Activated naive CD8-positive, alpha-beta T cell treated with anti-CD3 and anti-CD28 coated beads for 36 hours (primary cell): Measurements from ENCODE around the gene AP1S1. TPM values are rescaled to one million over a fixed set of nuclear protein-coding genes. Genes with fewer than 3 reads are reported as not detected.

Source experiments
- DNase-seq: peaks from one replicate; pipeline ENCODE4 v3.0.0; 2021
- H3K27ac Mint-ChIP-seq: one replicate; pipeline ENCODE4 v1.8.0; 2022; ENCODE audit warnings: mild to moderate bottlenecking, moderate library complexity, mixed read lengths
- H3K27me3 Mint-ChIP-seq: one replicate; pipeline ENCODE4 v1.8.0; 2022; ENCODE audit warnings: mild to moderate bottlenecking, mixed read lengths
- H3K36me3 Mint-ChIP-seq: one replicate; pipeline ENCODE4 v1.8.0; 2021; ENCODE audit warnings: mild to moderate bottlenecking, mixed read lengths
- H3K4me1 Mint-ChIP-seq: one replicate; pipeline ENCODE4 v1.8.0; 2021; ENCODE audit warnings: mixed read lengths
- H3K4me3 Mint-ChIP-seq: one replicate; pipeline ENCODE4 v1.8.0; 2022; ENCODE audit warnings: mild to moderate bottlenecking, moderate library complexity, mixed read lengths
- H3K9me3 Mint-ChIP-seq: one replicate; pipeline ENCODE4 v1.8.0; 2022; ENCODE audit warnings: mixed read lengths
- total RNA-seq, 2 experiments: library from RNA; stranded (reverse); gene quantifications; one replicate each; pipeline ENCODE4 v1.2.3, GENCODE V29; 2021

Gene AP1S1
- total RNA-seq, 2 experiments from 2014 or later: 30.1 to 38.4 TPM

GRCh38 chr7:101169838-101170551, 15.7 kb downstream of the AP1S1 start:
- H3K4me3 Mint-ChIP-seq: no peak overlapping the region
- H3K4me1 Mint-ChIP-seq: peaks cover 63% of the 10 kb centered on the region
- H3K36me3 Mint-ChIP-seq: peaks cover 2% of the 10 kb centered on the region
- H3K27ac Mint-ChIP-seq: no peak overlapping the region
- H3K9me3 Mint-ChIP-seq: no peaks in the 10 kb centered on the region
- peaks cover 95% of the 10 kb centered on the region for H3K27me3 Mint-ChIP-seq
- peak; percentile 80 for DNase-seq

DNA sequence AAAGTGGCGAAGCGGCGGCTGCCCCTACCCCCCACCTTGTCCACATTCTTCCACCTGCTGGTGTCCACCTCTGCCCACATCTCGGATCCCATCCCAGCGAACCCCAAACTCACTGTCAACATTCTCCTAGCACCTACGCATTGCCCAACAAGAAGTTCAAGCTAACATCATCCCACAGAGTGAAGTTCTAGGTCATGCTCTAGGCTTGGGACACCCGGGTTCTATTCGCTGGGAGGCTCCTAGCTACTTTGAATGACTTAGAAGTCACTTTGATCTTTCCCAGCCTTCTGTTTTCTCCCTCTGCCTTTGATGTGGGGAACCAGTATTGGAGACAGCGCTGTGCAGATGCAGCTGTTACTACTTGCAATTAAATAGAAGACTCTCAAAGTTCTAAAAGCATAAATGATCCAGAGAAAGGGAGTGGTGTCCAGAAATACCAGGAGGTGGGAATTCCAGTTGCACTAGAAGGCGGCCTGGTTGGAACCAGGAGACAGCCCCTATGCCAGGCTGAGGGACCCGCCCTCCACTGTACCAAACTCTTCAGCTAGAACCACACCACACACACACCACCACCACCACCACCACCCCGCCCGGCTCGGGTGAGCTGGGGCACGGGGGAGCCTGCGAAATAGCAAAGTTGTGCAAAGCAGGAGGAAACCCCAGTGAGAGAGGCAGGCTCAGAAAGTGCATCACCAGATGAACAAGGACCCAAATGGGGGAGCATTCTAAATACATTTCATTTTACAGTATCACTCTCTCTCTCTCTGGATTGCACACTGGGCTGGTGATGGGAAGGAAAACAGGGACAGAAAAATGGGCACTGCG, 16.6 kb downstream of the AP1S1 start:
- H3K4me3 Mint-ChIP-seq: no peak overlapping the region
- H3K36me3 Mint-ChIP-seq: no peaks in the 10 kb centered on the region
- DNase-seq: no peak
- peaks cover 59% of the 10 kb centered on the region for H3K4me1 Mint-ChIP-seq
- H3K27ac Mint-ChIP-seq: no peak overlapping the region
- H3K27me3 Mint-ChIP-seq: peaks cover 95% of the 10 kb centered on the region
- no peaks in the 10 kb centered on the region for H3K9me3 Mint-ChIP-seq

- DNase-seq: no peak
- peaks cover 54% of the 10 kb centered on the region for H3K4me1 Mint-ChIP-seq
- no peaks in the 10 kb centered on the region for H3K36me3 Mint-ChIP-seq
- peak overlapping the region; percentile 11 for H3K4me3 Mint-ChIP-seq
- peaks cover 95% of the 10 kb centered on the region for H3K27me3 Mint-ChIP-seq
- H3K9me3 Mint-ChIP-seq: no peaks in the 10 kb centered on the region
- H3K27ac Mint-ChIP-seq: no peak overlapping the region
Observed at GRCh38 chr7:101171442-101171837, 17.2 kb downstream of the AP1S1 start.

- no peaks in the 10 kb centered on the region for H3K9me3 Mint-ChIP-seq
- H3K36me3 Mint-ChIP-seq: no peaks in the 10 kb centered on the region
- H3K4me3 Mint-ChIP-seq: no peak overlapping the region
- H3K27me3 Mint-ChIP-seq: peaks cover 95% of the 10 kb centered on the region
- H3K27ac Mint-ChIP-seq: no peak overlapping the region
- H3K4me1 Mint-ChIP-seq: peaks cover 47% of the 10 kb centered on the region
- no peak for DNase-seq
Observed at GRCh38 chr7:101172005-101172853, 18.0 kb downstream of the AP1S1 start.

- H3K27ac Mint-ChIP-seq: no peak overlapping the region
- DNase-seq: no peak
- H3K27me3 Mint-ChIP-seq: peaks cover 95% of the 10 kb centered on the region
- H3K9me3 Mint-ChIP-seq: no peaks in the 10 kb centered on the region
- peaks cover 41% of the 10 kb centered on the region for H3K4me1 Mint-ChIP-seq
- no peaks in the 10 kb centered on the region for H3K36me3 Mint-ChIP-seq
- H3K4me3 Mint-ChIP-seq: no peak overlapping the region
Observed at GRCh38 chr7:101172854-101173751, 18.8 kb downstream of the AP1S1 start.

DNA sequence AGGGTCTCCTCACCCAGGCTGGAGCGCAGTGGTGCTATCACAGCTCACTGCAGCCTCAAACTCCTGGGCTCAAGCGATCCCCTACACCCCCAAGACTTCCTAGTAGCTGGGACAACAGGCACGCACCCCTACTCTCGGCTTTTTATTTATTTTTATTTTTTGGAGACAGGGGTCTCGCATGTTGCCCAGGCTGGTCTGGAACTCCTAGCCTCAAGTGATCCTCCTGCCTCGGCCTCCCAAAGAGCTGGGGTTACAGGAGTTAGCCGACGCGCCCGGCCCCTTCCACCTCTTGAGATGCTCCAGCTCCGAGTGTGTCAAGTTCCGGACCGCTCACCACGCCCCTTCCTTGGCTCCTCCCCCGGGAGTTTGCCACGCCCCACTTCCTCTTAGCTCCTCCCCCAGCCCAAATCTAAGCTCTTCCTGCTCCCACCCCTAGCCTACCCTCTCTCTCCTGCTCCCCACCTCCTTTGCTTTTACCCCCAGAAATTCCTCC, 19.5 kb downstream of the AP1S1 start:
- Mint-ChIP-seq H3K36me3 (no peaks in the 10 kb centered on the region), H3K4me3 (peak overlapping the region; percentile 36), H3K27me3 (peaks cover 96% of the 10 kb centered on the region), H3K4me1 (peaks cover 37% of the 10 kb centered on the region), H3K27ac (no peak overlapping the region), H3K9me3 (no peaks in the 10 kb centered on the region)
- peak; percentile 71 for DNase-seq

- H3K4me3 Mint-ChIP-seq: peak overlapping the region; percentile 36
- H3K27me3 Mint-ChIP-seq: peaks cover 96% of the 10 kb centered on the region
- H3K36me3 Mint-ChIP-seq: no peaks in the 10 kb centered on the region
- H3K27ac Mint-ChIP-seq: no peak overlapping the region
- peaks cover 36% of the 10 kb centered on the region for H3K4me1 Mint-ChIP-seq
- no peak for DNase-seq
- no peaks in the 10 kb centered on the region for H3K9me3 Mint-ChIP-seq
Observed at GRCh38 chr7:101174322-101174854, 20.1 kb downstream of the AP1S1 start.

DNA sequence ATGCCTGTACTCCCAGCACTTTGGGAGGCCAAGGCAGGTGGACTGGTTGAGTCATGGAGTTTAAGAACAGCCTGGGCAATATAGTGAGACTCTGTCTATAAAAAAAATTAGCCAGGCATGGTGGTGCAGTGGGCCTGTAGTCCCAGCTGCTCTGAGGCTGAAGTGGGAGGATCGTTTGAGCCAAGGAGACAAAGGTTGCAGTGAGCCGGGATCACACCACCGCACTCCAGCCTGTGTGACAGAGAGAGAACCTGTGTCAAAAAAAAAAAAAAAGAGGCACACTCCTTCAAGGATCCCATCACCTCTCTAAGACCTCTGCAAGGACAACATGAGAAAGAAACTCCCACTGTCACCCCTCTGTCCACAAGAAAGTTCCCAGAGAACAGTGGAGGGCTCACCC, 21.4 kb downstream of the AP1S1 start:
- H3K36me3 Mint-ChIP-seq: no peaks in the 10 kb centered on the region
- H3K27ac Mint-ChIP-seq: no peak overlapping the region
- no peaks in the 10 kb centered on the region for H3K9me3 Mint-ChIP-seq
- H3K4me3 Mint-ChIP-seq: no peak overlapping the region
- peaks cover 28% of the 10 kb centered on the region for H3K4me1 Mint-ChIP-seq
- no peak for DNase-seq
- H3K27me3 Mint-ChIP-seq: peaks cover 95% of the 10 kb centered on the region

DNA sequence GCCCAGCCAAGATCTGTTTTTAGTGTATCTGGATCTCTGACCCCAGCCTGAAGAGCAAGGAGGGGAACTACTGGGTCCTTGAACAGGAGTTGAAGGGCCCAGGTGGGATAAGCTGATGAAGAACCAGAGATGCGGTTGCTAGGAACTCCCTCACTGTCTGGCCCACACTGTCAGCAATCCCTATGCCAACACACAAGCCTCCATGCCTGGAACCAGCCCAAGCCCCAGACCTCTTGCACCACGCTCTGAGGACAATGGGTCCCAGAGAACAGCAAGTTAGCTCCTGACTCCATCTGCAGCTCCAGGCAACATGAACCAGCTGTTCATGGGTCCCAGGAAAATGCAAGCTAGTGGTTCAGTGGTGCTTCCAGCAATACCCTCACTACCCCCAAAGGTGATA, 23.4 kb downstream of the AP1S1 start:
- Mint-ChIP-seq H3K4me1 (peaks cover 18% of the 10 kb centered on the region), H3K36me3 (no peaks in the 10 kb centered on the region), H3K4me3 (no peak overlapping the region), H3K27ac (no peak overlapping the region), H3K27me3 (peaks cover 95% of the 10 kb centered on the region), H3K9me3 (no peaks in the 10 kb centered on the region)
- DNase-seq: no peak

GRCh38 chr7:101179117-101179516, 24.8 kb downstream of the AP1S1 start:
- Mint-ChIP-seq H3K4me1 (peaks cover 10% of the 10 kb centered on the region), H3K27me3 (peaks cover 83% of the 10 kb centered on the region), H3K4me3 (no peak overlapping the region), H3K27ac (no peak overlapping the region), H3K9me3 (no peaks in the 10 kb centered on the region), H3K36me3 (no peaks in the 10 kb centered on the region)
- DNase-seq: no peak

DNA sequence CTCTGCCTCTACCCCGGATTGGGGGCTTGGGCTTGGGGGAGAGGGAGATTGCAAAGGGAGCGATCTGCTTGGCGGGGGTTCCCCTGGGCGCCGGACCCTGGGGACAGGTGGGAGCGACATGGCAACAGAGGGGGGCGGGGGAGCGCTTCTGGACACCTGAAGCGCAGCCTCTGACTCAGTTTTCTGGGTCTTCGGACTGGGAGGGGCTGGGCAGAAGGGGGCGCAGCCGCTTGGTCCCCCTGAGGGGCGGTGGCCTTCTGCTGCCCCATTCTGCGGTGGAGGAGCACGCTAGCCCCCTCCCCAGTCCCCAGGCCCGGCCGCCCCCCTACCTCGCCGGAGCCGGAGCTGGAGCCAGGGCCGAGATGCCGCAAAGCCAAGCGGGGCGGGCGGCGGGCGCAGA, 25.4 kb downstream of the AP1S1 start:
- Mint-ChIP-seq H3K36me3 (no peaks in the 10 kb centered on the region), H3K4me1 (peaks cover 6% of the 10 kb centered on the region), H3K27me3 (peaks cover 81% of the 10 kb centered on the region), H3K9me3 (no peaks in the 10 kb centered on the region), H3K4me3 (no peak overlapping the region), H3K27ac (no peak overlapping the region)
- DNase-seq: no peak

DNA sequence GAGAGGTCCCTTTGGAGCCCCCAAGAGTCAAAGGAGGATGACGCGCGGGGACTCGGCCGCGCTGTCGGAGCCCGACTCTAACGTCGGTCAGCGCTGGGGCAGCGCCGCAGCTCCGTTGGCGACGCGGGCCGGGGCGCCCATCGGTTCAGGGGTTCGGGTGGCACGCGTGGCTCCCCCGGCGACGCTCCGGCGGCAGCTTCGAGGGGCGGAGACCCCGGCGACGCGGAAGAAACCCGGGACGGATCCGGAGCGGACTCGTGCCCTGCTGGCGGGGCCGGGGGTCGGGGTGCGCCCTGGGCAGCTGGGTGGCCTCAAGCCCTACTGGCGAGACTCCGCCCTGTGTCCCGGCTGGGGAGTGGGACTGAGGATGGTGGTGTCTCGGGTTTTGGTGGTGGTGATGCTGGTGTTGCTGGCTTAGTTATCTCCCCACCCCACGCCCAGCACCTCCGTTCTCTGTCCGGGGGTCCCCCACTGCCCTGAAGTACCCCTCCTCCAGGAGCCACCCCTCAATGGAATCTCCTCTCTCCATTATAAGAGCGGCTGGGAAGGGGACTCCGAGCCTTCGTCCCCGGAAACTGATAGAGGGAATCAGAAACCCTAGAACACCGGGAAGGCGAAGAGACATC, 26.0 kb downstream of the AP1S1 start, which contains the start of gene NAT16:
TSS of gene NAT16 (minus strand) at position 164 of the 626 bp plus-strand sequence. CDS start 5,486 bp downstream, outside the sequence.
- Mint-ChIP-seq H3K4me3 (peak within 1 kb of the TSS; percentile 14), H3K36me3 (no peaks in the 10 kb centered on the region), H3K27ac (no peak within 1 kb of the TSS), H3K27me3 (peaks cover 81% of the 10 kb centered on the region), H3K9me3 (no peaks in the 10 kb centered on the region), H3K4me1 (peaks cover 6% of the 10 kb centered on the region)
- no peak for DNase-seq

- Mint-ChIP-seq H3K27ac (no peak overlapping the region), H3K36me3 (no peaks in the 10 kb centered on the region), H3K9me3 (no peaks in the 10 kb centered on the region), H3K4me3 (no peak overlapping the region), H3K27me3 (peaks cover 39% of the 10 kb centered on the region), H3K4me1 (peaks cover 2% of the 10 kb centered on the region)
- DNase-seq: no peak
Observed at GRCh38 chr7:101185258-101185839, 31.1 kb downstream of the AP1S1 start.
